Renal cortex interstitium (tissue), 11 donors: ENCODE measurements around the gene PAEP. TPM values are rescaled to one million over a fixed set of nuclear protein-coding genes. Genes with fewer than 3 reads are reported as not detected.

Experiments
- DNase-seq, 11 donors: peaks; one replicate each; pipeline ENCODE4 v3.0.0-alpha.2; 2013; ENCODE audit warnings: low read depth in 9 of 11, low spot score in 4 of 11; ENCODE audit errors: extremely low read depth in 1 of 11
- polyA plus RNA-seq, 3 donors: library from polyadenylated mRNA; unstranded; fragments of 120-200 nt; gene quantifications; one replicate each; pipeline ENCODE4 v1.2.1, GENCODE V29; 2013; ENCODE audit not compliant: insufficient read length in 3 of 3

PAEP gene
- polyA plus RNA-seq, 3 donors = 0.22 TPM; not detected in 2

DNA sequence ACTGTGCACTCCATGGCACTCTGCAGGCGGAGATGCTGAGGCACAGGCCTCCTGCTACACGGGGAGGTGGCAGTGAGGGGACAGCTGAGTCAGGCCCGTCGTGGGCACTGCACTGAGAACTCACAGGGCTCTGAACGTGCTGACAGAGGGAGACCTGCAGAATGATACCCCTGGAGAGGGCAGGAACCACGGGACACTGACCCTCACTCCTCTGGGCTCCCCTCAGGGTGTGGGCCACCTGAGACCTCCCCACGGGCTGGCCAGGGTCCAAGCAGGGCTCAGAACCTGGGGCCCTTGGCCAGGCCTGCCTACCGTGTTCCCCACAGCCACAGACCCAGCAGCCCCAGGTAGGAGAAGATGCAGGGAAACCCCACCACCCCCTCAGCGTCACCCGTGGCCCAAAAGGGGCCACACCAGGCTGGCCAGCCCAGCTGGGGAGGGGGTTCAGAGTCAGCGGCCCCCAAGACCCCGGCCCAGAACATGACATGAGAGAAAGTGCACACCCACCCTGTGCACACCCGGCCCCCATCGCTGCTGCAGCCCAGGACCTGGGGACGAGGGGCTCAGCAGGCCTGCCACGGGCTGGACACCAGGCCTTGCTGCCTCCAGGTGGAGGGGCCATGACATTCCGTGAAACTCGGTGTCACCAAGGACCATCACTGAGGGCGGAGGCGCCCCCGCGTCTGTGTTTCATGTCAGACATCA, 46.9 kb downstream of the PAEP start:
- no peak for DNase-seq

DNA sequence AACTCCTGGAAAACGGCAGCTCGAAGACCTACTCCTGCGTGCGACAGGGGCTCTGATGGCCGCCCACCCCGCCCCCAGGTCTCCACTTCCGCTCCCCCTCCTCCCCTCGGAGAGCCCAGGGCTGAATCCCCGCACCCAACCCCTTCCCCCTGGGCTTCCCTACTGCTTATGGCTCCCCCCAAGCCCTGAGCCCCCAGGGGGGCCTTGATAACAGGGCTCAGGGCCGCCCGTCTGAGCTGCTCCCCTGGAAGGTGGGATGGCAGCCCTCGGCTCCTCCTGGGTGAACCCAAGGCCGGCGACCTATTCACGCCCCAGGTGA, 47.4 kb downstream of the PAEP start:
- DNase-seq = no peak

DNA sequence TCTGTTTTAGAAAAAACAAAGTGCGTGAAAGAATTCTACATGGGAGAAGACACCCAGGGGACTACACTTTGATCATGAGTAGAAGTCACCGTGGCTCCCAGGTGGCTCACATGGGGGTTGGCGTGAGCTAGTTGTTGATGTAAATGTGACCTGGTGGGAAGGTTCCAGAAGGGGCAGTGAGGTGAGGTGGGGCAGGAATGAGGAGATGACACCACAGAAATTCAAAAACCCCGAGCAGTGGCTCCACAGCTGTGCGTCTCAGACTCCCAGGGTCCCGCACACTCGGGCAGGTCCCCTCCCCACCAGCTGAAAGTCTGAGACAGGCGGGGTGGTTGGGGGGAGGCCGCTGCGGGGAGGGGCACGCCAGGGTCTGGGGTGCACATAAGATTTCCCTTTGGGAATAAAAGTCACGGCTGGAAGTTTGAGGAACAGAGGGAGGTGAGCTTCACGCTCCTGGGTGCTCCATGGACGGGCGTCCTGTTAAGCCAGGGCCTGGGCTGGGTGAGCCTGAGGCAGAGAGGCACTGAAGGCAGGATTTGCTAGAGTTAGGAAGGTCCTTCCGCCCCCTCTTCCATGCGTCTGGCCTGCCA, 47.9 kb downstream of the PAEP start:
- DNase-seq = no peak

DNA sequence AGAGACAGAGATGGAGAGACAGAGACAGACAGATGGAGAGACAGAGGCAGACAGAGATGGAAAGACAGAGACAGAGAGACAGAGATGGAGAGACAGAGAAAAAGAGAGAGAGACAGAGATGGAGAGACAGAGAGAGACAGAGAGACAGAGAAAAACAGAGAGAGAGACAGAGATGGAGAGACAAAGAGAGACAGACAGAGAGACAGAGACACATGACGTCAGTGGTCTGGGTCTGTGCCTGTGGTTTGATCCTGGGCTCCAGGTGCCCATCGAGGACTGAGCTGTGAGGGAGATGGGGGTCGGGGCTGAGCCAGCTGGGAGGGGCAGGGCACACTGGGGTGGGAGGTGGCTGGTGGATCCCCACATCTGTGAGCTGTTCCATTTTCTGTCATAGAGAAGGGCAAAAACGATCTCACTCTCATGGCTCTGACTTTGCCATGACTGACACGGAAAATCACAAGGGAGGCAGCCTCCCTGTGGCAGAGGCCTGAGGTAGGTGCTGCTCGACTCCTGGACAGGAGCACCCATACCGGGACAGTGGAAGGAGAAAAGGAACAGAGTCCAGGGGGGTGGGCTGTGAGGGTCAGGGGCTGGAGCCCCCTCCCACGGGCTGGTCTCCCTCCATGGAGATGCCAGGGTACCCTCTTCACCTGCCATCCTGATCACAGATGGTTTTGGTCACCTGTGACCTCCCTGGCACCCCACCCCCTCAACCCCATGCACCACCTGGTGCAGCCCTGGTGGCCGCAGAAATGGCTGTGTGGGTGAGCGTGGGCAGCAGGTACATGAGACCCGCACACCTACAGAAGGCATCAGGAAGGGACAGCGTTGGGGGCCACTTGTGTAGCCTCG, 49.0 kb downstream of the PAEP start:
- DNase-seq = no peak

DNA sequence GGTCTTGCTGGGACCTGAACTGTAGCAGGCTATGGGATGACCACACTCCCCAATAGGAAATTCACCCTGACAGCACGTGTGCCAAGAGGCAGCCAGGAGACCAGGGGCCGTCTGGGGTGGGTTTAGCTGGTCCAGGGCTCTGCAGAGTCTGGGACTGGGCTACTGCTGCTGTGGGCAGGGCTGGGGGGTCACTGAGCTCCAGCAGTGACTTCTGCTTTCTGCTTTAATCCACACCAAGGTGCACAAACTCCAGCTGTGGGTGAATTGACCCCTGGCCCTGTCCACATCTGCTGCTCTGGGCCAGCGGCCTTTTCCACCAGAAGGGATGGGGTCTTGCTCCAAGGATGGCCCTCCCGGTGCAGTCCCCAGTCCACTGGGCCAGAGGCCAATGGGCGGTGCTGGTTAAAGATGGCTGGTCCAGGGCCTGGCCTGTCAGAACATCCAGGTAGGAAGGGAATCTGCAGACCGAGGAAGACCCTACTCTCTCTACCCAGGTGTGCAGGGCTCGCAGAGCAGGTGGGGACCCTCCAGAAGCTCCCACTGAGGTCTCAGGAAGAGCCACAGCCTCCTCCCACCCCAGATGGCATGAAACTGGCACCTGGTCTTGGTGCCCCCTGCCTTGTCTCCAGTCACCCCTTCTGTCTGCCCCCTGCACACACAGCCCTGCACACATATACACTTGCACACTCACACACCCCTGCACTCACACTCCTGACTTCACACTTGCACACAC, 49.8 kb downstream of the PAEP start:
- DNase-seq = no peak

DNA sequence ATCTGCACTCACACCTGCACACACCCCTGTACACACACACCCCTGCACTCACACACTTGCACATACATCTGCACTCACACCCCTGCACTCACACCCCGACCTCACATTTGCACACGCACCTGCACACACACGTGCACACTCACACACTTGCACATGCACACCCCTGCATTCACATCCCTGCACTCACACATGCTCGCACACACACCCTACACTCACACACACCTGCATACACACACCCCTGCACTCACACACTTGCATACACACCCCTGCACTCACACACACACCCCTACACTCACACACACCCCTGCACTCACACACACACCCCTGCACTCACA, 50.3 kb downstream of the PAEP start:
- DNase-seq = no peak

DNA sequence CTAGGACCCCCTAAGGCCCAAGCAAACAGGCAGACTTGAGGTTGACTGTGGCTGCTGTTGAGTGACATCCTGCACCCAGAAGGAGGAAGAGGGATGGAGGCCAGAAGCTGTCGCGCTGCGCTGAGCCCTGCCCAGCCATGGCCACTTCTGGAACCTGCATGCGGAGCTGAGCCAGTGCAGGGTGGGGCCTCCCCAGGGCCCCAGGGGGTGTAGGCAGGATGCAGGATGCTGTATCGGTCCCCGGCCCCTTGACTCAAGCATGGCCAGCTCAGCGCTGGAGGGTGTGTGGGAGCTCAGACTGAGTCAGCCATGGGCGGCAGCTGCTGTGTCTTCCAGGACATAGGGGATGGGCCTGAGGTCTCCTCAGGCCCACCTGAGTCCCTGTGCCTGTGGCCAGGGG, 50.9 kb downstream of the PAEP start:
- no peak for DNase-seq

DNA sequence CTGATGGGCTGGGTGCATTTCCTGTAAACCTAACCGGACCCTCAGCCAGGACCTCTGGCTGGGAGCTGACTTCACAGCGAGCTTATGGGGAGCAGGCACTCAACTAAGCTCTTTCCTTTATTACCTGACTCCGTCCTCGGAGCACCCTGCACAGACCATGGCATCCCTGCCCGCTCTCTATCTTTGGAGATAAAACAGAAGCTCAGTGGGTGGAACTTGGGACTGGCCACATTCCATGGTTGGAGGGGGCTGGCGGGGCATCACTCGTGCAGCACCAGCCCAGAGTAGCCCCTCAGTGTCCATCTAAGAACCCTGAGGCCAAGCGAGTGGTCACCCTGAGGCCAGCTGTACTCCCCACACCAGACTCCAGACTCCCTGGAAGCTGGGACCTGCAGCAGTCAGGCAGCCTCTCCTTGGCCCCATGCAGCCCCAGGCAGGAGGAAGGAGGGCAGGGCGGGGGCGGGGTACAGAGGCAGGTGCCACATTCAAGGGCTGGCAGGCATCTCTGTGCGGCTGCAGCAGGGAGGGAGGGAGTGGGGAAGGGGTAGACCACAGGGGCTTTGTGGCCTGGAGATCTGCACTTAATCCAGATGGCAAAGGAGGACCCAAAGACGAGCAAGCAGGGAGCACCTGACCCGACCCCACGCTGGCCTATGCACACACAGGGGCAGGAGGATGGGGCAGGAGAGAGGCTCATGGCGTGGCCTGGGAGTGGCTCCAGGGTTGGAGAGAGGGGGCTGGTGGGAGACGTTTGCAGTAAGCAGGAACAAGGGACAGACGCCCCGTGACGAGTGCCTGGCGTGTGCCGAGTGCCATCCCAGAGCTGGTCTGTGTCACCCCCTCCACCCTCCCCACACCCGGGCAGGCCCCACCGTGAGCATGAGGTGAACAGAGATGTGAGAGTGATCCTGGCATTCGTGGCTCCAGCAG, 51.7 kb downstream of the PAEP start:
- no peak for DNase-seq

DNA sequence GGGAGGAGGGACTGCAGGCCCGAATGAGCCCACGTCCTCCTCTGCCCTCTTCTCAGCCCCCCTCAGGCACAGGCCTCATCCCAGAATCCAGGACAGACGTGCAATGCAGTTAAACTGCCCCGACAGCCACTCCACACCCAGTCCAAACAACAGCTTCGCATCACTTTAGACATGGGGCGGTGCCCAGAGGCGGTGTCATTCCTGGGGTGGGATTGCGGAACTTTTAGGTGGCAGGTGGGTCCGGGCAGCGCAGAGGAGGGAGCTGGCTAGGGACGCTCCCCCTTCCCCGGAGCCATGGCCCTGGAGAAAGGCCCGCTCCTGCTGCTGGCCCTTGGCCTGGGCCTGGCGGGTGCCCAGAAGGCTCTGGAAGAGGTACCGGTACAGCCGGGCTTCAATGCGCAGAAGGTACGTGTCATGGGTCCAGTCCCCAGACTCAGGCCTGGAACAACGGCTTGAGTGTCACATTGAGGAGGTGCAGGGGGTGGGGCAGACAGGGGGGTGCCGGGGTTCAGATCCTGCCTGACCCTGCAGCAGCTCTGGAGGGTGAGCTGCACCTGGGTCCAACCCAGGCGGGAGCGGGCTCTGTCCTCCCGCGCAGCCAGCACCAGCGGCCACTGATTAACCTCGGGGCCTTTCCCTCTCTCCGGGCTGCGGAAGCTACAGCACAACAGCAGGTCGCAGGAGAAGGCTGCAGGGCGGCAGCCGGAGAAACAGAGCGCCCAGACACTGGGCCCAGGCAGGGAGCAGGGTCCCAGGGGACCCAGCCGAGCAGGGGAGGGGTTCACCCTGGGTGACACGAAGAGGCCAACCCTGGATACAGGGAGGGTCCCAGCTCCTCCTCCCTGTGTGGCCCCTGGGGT, 52.6 kb downstream of the PAEP start:
- DNase-seq = no peak

DNA sequence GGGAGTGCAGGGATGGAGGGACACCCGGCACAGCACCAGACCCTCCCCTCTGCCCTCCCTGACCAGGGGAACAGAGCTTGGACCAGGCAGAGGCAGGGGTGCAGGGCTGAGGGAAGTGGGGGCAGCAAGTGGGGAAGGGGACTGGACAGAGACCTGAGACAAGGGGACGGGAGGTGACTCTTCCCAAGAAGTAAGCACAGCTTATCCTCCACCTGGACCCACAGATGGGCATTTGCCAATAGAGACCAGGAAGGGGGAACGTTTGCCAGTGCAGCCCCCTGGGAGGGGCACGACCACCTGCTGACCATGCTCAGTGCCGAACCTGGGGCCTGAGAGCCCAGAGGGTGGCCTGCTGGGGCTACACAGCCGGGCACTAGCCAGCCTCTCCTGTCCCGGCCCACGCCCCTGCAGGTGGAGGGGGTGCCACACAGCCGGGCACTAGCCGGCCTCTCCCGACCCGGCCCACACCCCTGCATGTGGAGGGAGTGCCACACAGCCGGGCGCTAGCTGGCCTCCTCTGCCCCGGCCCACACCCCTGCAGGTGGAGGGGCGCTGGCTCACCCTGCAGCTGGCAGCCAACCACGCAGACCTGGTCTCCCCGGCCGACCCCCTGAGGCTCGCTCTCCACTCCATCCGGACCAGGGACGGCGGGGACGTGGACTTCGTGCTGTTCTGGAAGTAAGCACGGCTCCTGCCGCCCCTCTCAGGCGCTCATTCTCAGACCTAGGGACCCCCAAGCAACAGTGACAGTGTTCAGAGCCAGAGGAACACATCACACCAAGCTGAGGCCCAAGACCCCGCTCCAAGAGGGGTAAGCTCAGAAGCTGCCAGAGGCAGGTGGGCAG, 53.5 kb downstream of the PAEP start:
- DNase-seq = no peak

DNA sequence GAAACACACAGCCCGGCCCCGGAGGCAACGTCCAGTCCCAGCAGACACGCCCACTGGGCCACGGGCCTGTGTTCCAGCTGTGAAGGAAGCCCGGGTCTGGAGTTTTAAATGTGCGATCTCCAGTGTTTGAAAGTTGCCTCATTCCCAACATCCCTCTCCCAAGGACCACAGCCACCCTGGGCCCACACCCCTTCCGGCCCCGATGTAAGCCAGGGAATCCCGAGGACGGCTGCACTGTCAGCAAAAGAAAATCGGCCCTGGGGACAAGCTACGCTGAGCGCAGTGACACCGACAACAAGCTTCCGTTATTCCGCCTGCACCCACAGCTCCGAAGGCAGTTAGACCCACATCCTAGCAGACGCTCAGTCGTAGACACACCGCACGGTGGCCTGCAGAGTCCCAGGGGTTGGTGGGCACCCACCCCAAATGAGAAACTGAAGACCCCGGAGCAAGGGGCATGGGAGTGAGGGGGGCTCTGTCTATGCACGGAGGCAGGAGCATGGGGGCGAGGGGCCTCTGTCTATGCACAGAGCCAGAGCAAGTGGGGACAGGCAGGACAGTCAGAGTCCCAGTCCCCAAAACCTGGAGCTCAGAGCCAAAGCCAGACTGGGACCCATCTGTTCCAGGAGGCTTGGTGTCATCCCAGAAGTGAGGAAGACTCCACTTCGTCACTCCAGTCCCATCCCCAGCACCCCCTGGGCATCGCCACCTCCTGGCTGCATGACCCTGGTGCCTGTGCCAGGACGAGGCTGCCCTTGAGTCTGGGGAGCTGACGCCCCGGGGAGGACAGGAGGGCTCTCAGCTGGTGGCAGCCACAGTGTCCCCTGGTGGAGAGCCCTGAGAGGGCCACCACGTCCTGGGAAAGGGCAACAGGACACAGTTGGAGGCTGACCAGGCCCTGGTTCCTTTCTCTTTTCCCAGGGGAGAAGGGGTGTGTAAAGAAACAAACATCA, 54.4 kb downstream of the PAEP start:
- DNase-seq = no peak

Other genes with a start within 250 kb of the PAEP start
- 10 to 100 TPM; 29.7 to 37.9 (median 33.4) TPM for gene PPP1R26, start 82.0 kb upstream of the PAEP start, polyA plus RNA-seq
- 10 to 100 TPM; 42.4 to 54.1 (median 50.4) TPM for gene MRPS2, start 61.1 kb upstream of the PAEP start, polyA plus RNA-seq
- not detected for gene LCN1, start 40.3 kb upstream of the PAEP start, polyA plus RNA-seq
- gene OBP2A, start 15.6 kb upstream of the PAEP start, polyA plus RNA-seq = under 1 TPM in 1 of 3 donors, not detected in 2; 0.59 TPM
- gene GLT6D1, start 77.8 kb downstream of the PAEP start, polyA plus RNA-seq = not detected
- not detected for gene LCN9, start 101.6 kb downstream of the PAEP start, polyA plus RNA-seq
- gene SOHLH1, start 137.7 kb downstream of the PAEP start, polyA plus RNA-seq = not detected
- gene KCNT1, start 140.4 kb downstream of the PAEP start, polyA plus RNA-seq = under 1 TPM; 0.09 to 0.24 (median 0.24) TPM